ENCODE measurements around the gene SSBP4.

DNA sequence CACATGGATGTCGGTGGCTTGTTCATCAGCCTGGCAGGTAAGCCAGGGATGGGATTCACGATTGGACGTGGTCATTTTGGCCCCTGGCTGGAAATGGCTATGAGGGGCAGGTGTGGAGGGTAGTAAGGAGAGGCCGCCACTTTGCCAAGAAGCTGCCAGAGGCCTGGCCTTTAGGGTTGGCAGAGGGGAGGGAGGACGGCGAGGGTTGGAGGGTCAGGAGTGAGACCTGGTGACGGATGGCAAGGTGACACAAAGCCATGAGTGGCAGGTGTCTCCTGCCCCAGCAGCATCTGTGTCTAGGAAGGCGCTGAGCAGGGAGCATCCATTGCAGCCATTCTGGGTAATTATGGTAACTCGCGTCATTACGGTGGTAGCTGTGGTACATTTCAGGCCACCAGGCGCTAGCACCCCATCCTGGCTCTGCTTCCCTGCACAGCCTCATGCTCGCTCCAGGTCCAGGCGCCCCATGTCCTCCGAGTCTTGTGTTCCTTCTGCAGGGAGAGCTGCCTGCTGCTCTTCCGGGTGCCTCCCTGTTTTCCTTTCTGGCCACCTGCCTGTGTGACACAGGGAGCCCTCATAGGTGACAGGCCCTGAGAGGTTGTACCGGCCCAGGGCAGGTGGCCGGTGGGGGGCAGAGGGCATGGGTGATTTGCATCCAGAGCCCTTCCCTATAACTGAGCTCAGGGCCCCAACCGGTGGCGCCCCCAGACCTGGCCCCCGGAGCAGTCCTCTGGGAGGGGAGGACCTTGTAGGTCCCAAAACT, 4.2 kb downstream of the SSBP4 start:
- TF ChIP-seq SMC3 (IDR thresholded peaks at IDR 0.05; ENCODE audit: low read depth, low read length) (no peak), POLR2A (IDR thresholded peaks at IDR 0.05; ENCODE audit: low read depth, low read length) (no peak)
- TF ChIP-seq, protein P1, sequence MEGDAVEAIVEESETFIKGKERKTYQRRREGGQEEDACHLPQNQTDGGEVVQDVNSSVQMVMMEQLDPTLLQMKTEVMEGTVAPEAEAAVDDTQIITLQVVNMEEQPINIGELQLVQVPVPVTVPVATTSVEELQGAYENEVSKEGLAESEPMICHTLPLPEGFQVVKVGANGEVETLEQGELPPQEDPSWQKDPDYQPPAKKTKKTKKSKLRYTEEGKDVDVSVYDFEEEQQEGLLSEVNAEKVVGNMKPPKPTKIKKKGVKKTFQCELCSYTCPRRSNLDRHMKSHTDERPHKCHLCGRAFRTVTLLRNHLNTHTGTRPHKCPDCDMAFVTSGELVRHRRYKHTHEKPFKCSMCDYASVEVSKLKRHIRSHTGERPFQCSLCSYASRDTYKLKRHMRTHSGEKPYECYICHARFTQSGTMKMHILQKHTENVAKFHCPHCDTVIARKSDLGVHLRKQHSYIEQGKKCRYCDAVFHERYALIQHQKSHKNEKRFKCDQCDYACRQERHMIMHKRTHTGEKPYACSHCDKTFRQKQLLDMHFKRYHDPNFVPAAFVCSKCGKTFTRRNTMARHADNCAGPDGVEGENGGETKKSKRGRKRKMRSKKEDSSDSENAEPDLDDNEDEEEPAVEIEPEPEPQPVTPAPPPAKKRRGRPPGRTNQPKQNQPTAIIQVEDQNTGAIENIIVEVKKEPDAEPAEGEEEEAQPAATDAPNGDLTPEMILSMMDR (conservative IDR thresholded peaks at IDR 0.05; ENCODE audit: low read depth, low read length): no peak
